Measurements from ENCODE around the gene RPL37. TPM values are rescaled to one million over a fixed set of nuclear protein-coding genes. Genes with fewer than 3 reads are reported as not detected.
A peak's percentile ranks its signal among the peaks of the same experiment; 100 is the strongest.
"Not testable (repeated sequence)": the region's sequence is repeated elsewhere in the genome, so short reads cannot be mapped to it uniquely, and the experiment has no call there.

RPL37 gene
- total RNA-seq = 1,000 to 10,000 TPM in 2 of 3 donors, 100 to 1,000 TPM in 1; 961 to 1,288 (median 1,179) TPM
- 2,242 TPM for total RNA-seq (2013)

GRCh38 chr5:40834849-40835787 is at the start of gene RPL37:
Gene RPL37 (minus strand): TSS chr5:40835222. CDS start chr5:40835185, 37 bp downstream.
- H3K4me3 Mint-ChIP-seq = peak within 1 kb of the TSS; percentile 97
- ATAC-seq = peak; percentile 94 to 98 (median 96)
- H3K27me3 ChIP-seq (ENCODE audit: control insufficient read depth, insufficient read depth, low read length) = no peaks in the 10 kb centered on the region
- H3K9me3 Mint-ChIP-seq = no peaks in the 10 kb centered on the region
- WGBS (ENCODE audit: insufficient coverage) = 8% methylated on average over 61 of the region's 61 CpGs
- H3K27ac ChIP-seq (ENCODE audit: low read length) = peak within 1 kb of the TSS; percentile 96
- intact Hi-C loops (cut with micrococcal nuclease) = loop anchor here (1.0 to 10.0 kb wide), 3 partner anchors 37 to 150 kb away; partner anchors contain the start of genes PRKAA1 and TTC33
- H3K4me1 Mint-ChIP-seq = peaks cover 48 to 54% of the 10 kb centered on the region in 2 donors
- peaks cover 21% of the 10 kb centered on the region for H3K36me3 Mint-ChIP-seq
- H3K27ac Mint-ChIP-seq = peak within 1 kb of the TSS; percentile 96 to 99
- H3K4me1 ChIP-seq (ENCODE audit: control insufficient read depth, insufficient read depth, low read length) = peaks cover 17% of the 10 kb centered on the region
- peaks cover 5% of the 10 kb centered on the region for H3K9me3 ChIP-seq (ENCODE audit: control insufficient read depth, insufficient read depth, low read length)
- H3K4me3 ChIP-seq (ENCODE audit: low read length) = peak within 1 kb of the TSS; percentile 86
- TF ChIP-seq, protein P1, sequence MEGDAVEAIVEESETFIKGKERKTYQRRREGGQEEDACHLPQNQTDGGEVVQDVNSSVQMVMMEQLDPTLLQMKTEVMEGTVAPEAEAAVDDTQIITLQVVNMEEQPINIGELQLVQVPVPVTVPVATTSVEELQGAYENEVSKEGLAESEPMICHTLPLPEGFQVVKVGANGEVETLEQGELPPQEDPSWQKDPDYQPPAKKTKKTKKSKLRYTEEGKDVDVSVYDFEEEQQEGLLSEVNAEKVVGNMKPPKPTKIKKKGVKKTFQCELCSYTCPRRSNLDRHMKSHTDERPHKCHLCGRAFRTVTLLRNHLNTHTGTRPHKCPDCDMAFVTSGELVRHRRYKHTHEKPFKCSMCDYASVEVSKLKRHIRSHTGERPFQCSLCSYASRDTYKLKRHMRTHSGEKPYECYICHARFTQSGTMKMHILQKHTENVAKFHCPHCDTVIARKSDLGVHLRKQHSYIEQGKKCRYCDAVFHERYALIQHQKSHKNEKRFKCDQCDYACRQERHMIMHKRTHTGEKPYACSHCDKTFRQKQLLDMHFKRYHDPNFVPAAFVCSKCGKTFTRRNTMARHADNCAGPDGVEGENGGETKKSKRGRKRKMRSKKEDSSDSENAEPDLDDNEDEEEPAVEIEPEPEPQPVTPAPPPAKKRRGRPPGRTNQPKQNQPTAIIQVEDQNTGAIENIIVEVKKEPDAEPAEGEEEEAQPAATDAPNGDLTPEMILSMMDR (IDR thresholded peaks at IDR 0.05) = no peak
- peak; percentile 82 to 96 for DNase-seq
- H3K27me3 Mint-ChIP-seq (ENCODE audit: low read depth in 2 of 2) = no peaks in the 10 kb centered on the region
- H3K36me3 ChIP-seq (ENCODE audit: control insufficient read depth, insufficient read depth, low read length) = peaks cover 40% of the 10 kb centered on the region

DNA sequence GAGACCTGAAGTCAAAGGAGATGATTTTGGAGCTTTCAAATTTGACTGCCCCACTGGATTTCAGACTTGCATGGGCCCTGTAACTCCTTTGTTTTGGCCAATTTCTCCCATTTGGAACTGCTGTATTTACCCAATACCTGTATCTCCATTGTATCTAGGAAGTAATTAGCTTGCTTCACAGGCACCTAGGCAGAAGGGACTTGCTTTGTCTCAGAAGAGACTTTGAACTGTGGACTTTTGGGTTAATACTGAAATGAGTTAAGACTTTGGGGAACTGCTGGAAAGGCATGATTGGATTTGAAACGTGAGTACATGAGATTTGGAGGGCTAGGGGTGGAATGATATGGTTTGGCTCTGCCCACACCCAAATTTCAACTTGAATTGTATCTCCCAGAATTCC is 48.0 kb upstream of the RPL37 start:
- H3K27me3 Mint-ChIP-seq (ENCODE audit: low read depth in 2 of 2) = peaks cover 5 to 11% of the 10 kb centered on the region in 2 donors
- H3K4me3 ChIP-seq (ENCODE audit: low read length); H3K36me3 Mint-ChIP-seq; intact Hi-C loops (cut with micrococcal nuclease); DNase-seq; H3K9me3 Mint-ChIP-seq; H3K9me3 ChIP-seq (ENCODE audit: control insufficient read depth, insufficient read depth, low read length); H3K4me1 Mint-ChIP-seq; H3K27ac Mint-ChIP-seq; H3K4me3 Mint-ChIP-seq; H3K27me3 ChIP-seq (ENCODE audit: control insufficient read depth, insufficient read depth, low read length); H3K27ac ChIP-seq (ENCODE audit: low read length); ATAC-seq; H3K36me3 ChIP-seq (ENCODE audit: control insufficient read depth, insufficient read depth, low read length); H3K4me1 ChIP-seq (ENCODE audit: control insufficient read depth, insufficient read depth, low read length): not testable (repeated sequence)
- WGBS (ENCODE audit: insufficient coverage) = 86% methylated on average over 1 of the region's 1 CpG

GRCh38 chr5:40882291-40882690 is 47.3 kb upstream of the RPL37 start:
- no peaks in the 10 kb centered on the region for H3K4me1 Mint-ChIP-seq
- Histone ChIP-seq H3K4me1 (ENCODE audit: control insufficient read depth, insufficient read depth, low read length) (no peaks in the 10 kb centered on the region), H3K27me3 (ENCODE audit: control insufficient read depth, insufficient read depth, low read length) (no peaks in the 10 kb centered on the region), H3K9me3 (ENCODE audit: control insufficient read depth, insufficient read depth, low read length) (peaks cover 3% of the 10 kb centered on the region), H3K27ac (ENCODE audit: low read length) (no peak overlapping the region), H3K4me3 (ENCODE audit: low read length) (no peak overlapping the region), H3K36me3 (ENCODE audit: control insufficient read depth, insufficient read depth, low read length) (no peaks in the 10 kb centered on the region)
- H3K27me3 Mint-ChIP-seq (ENCODE audit: low read depth in 2 of 2) = peaks cover 4 to 10% of the 10 kb centered on the region in 2 donors
- no peak overlapping the region for H3K4me3 Mint-ChIP-seq
- intact Hi-C loops (cut with micrococcal nuclease) = no loop called here
- H3K9me3 Mint-ChIP-seq = no peaks in the 10 kb centered on the region
- no peaks in the 10 kb centered on the region for H3K36me3 Mint-ChIP-seq
- no peak for ATAC-seq
- TF ChIP-seq, protein P1 (IDR thresholded peaks at IDR 0.05) = no peak
- DNase-seq = no peak
- 84% methylated on average over 4 of the region's 4 CpGs for WGBS (ENCODE audit: insufficient coverage)
- no peak overlapping the region for H3K27ac Mint-ChIP-seq
